Panc1 (cell line): ENCODE data around the gene VSTM5.

ENCODE experiments used
- POLR2AphosphoS5 ChIP-seq: IDR thresholded peaks from 2 replicates; pipeline ENCODE4 v1.6.1; 2012; ENCODE audit warnings: mild to moderate bottlenecking, low read depth, low read length, moderate library complexity
- TF ChIP-seq, protein P1 (sequence below): fragments of 450-650 bp; IDR thresholded peaks from 2 replicates; pipeline ENCODE4 v1.5.1; 2017; ENCODE audit warnings: mild to moderate bottlenecking

- TF ChIP-seq, protein P1, sequence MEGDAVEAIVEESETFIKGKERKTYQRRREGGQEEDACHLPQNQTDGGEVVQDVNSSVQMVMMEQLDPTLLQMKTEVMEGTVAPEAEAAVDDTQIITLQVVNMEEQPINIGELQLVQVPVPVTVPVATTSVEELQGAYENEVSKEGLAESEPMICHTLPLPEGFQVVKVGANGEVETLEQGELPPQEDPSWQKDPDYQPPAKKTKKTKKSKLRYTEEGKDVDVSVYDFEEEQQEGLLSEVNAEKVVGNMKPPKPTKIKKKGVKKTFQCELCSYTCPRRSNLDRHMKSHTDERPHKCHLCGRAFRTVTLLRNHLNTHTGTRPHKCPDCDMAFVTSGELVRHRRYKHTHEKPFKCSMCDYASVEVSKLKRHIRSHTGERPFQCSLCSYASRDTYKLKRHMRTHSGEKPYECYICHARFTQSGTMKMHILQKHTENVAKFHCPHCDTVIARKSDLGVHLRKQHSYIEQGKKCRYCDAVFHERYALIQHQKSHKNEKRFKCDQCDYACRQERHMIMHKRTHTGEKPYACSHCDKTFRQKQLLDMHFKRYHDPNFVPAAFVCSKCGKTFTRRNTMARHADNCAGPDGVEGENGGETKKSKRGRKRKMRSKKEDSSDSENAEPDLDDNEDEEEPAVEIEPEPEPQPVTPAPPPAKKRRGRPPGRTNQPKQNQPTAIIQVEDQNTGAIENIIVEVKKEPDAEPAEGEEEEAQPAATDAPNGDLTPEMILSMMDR: no peak
- no peak for TF ChIP-seq POLR2AphosphoS5
These were observed 42.4 kb downstream of the VSTM5 start for GRCh38 chr11:93807980-93808379.
